HCT116 (cell line): ENCODE data around the gene ASAP2. TPM values are rescaled to one million over a fixed set of nuclear protein-coding genes. Genes with fewer than 3 reads are reported as not detected.
A peak's percentile ranks its signal among the peaks of the same experiment; 100 is the strongest.

ENCODE experiments used
- ATAC-seq: fragments of 200-7000 bp; cut with Tn5 transposase; 2 replicates; pipeline ENCODE4 v1.9.1; 2020; ENCODE audit warnings: mild to moderate bottlenecking, moderate library complexity
- BruUV-seq: library from RNA; stranded (reverse); fragments of 400-500 nt; replicated peaks from 2 replicates; lab custom pipeline; 2021; lab: Mats Ljungman, UMichigan
- CTCF ChIA-PET: fragments of 300-600 bp; sonication (Branson Sonifier 250); formaldehyde crosslinking; loops from one replicate; lab custom pipeline; 2021; ENCODE audit warnings: antibody characterized with exemption; lab: Charles Lee
- POLR2A ChIA-PET: fragments of 300-600, 350-600 bp; sonication (Branson Sonifier 250); formaldehyde crosslinking; loops from one replicate; lab custom pipeline; 2021; ENCODE audit warnings: antibody characterized with exemption; lab: Charles Lee
- RAD21 ChIA-PET, 2 experiments: fragments of 300-600 bp; sonication (Branson Sonifier 250); formaldehyde crosslinking; loops; one replicate each; lab custom pipeline; 2023; ENCODE audit warnings: low total read pairs in 2 of 2; ENCODE audit not compliant: uncharacterized antibody in 2 of 2, unreplicated experiment in 2 of 2, low non-redundant PET in 1 of 2; lab: Charles Lee
- DNase-seq: peaks from one replicate; pipeline ENCODE4 v3.0.0-alpha.2; 2010; ENCODE audit warnings: low read depth, low spot score
- H2AFZ ChIP-seq: fragments of 200-600 bp; shearing (Covaris generic), sonication (generic); 2 replicates; pipeline ENCODE4 v1.6.1; 2017; ENCODE audit warnings: low read depth, mixed run types, mixed read lengths, antibody characterized with exemption, low read length; ENCODE audit not compliant: poor library complexity, severe bottlenecking
- H3K27ac ChIP-seq: 2 replicates; pipeline ENCODE4 v1.5.1; 2012; ENCODE audit warnings: low read depth, low read length
- H3K27me3 ChIP-seq: fragments of 200-600 bp; sonication (generic); 2 replicates; pipeline ENCODE4 v1.6.1; 2016; ENCODE audit warnings: mixed run types, low read length, mixed read lengths; ENCODE audit not compliant: insufficient read depth
- H3K36me3 ChIP-seq, 2 experiments: fragments of 200-500 bp in 1 of 2; fragments of 200-600 bp in 1 of 2; sonication (Bioruptor generic) in 1 of 2; sonication (generic) in 1 of 2; 2 replicates each; pipeline versions ENCODE4 v1.5.1 to v1.6.1; 2014 to 2016; ENCODE audit warnings: low read length in 2 of 2, inconsistent platforms in 1 of 2, mixed read lengths in 1 of 2, mixed run types in 1 of 2; ENCODE audit not compliant: insufficient read depth in 2 of 2, control insufficient read depth in 1 of 2
- H3K4me1 ChIP-seq, 2 experiments: fragments of 200-600 bp in 1 of 2; sonication (generic) in 1 of 2; 2 replicates each; pipeline versions ENCODE4 v1.5.1 to v1.6.1; 2012 to 2017; ENCODE audit warnings: low read length in 2 of 2, inconsistent platforms in 1 of 2, mild to moderate bottlenecking in 1 of 2, mixed read lengths in 1 of 2, mixed run types in 1 of 2, moderate library complexity in 1 of 2; ENCODE audit not compliant: insufficient read depth in 2 of 2, control insufficient read depth in 1 of 2
- H3K4me2 ChIP-seq: fragments of 200-600 bp; sonication (generic); 2 replicates; pipeline ENCODE4 v1.6.1; 2017; ENCODE audit warnings: mixed run types, low read length, mixed read lengths
- H3K4me3 ChIP-seq, 2 experiments: fragments of 200-600 bp in 1 of 2; sonication (generic) in 1 of 2; replicated peaks in 1 of 2; 2 replicates each; pipeline ENCODE4 v1.5.1; 2011 to 2016; ENCODE audit warnings: low read length in 2 of 2, control low read depth in 1 of 2, low read depth in 1 of 2, mild to moderate bottlenecking in 1 of 2, mixed read lengths in 1 of 2, mixed run types in 1 of 2
- H3K79me2 ChIP-seq: fragments of 200-600 bp; sonication (generic); 2 replicates; pipeline ENCODE4 v1.6.1; 2017; ENCODE audit warnings: mild to moderate bottlenecking, mixed run types, low read length, moderate library complexity, mixed read lengths; ENCODE audit not compliant: insufficient read depth
- H3K9ac ChIP-seq: fragments of 200-600 bp; sonication (generic); 2 replicates; pipeline ENCODE4 v1.6.1; 2016; ENCODE audit warnings: low read length, mixed read lengths
- H3K9me2 ChIP-seq: fragments of 200-600 bp; sonication (generic), shearing (Covaris generic); 2 replicates; pipeline ENCODE4 v1.6.1; 2017; ENCODE audit warnings: mixed run types, mild to moderate bottlenecking, moderate library complexity; ENCODE audit not compliant: insufficient read depth
- H3K9me3 ChIP-seq, 2 experiments: fragments of 200-500 bp in 1 of 2; fragments of 200-600 bp in 1 of 2; sonication (Bioruptor generic) in 1 of 2; sonication (generic) in 1 of 2; 2 replicates each; pipeline ENCODE4 v1.6.1; 2014 to 2017; ENCODE audit warnings: low read length in 2 of 2, mixed read lengths in 2 of 2, inconsistent platforms in 1 of 2, low read depth in 1 of 2, mild to moderate bottlenecking in 1 of 2, mixed run types in 1 of 2, moderate library complexity in 1 of 2; ENCODE audit not compliant: control insufficient read depth in 1 of 2, insufficient read depth in 1 of 2
- H4K20me1 ChIP-seq: fragments of 200-600 bp; sonication (generic), shearing (Covaris generic); 2 replicates; pipeline ENCODE4 v1.6.1; 2017; ENCODE audit warnings: mixed run types, mild to moderate bottlenecking, moderate library complexity; ENCODE audit not compliant: insufficient read depth
- CTCF ChIP-seq, 3 experiments: fragments of 200-600 bp in 1 of 3; sonication (generic) in 1 of 3; IDR thresholded peaks in 2 of 3; conservative IDR thresholded peaks in 1 of 3; 2 replicates each; pipeline ENCODE4 v1.5.1; 2012 to 2017; ENCODE audit warnings: low read depth in 2 of 3, low read length in 2 of 3, antibody characterized with exemption in 1 of 3, borderline replicate concordance in 1 of 3, control low read depth in 1 of 3, mild to moderate bottlenecking in 1 of 3, mixed read lengths in 1 of 3, mixed run types in 1 of 3, moderate library complexity in 1 of 3; ENCODE audit not compliant: insufficient read depth in 1 of 3
- EGR1 ChIP-seq: IDR thresholded peaks from 2 replicates; pipeline ENCODE4 v1.6.1; 2012; ENCODE audit warnings: low read depth
- ELF1 ChIP-seq: IDR thresholded peaks from 2 replicates; pipeline ENCODE4 v1.6.1; 2012; ENCODE audit warnings: low read depth, borderline replicate concordance
- EZH2phosphoT487 ChIP-seq: fragments of 200-600 bp; IDR thresholded peaks from 2 replicates; pipeline ENCODE4 v1.6.1; 2018; ENCODE audit warnings: antibody characterized with exemption, borderline replicate concordance
- JUND ChIP-seq: IDR thresholded peaks from 2 replicates; pipeline ENCODE4 v1.6.1; 2012
- RAD21 ChIP-seq: IDR thresholded peaks from 2 replicates; pipeline ENCODE4 v1.6.1; 2012; ENCODE audit warnings: low read depth, mild to moderate bottlenecking
- TCF7L2 ChIP-seq: IDR thresholded peaks from 2 replicates; pipeline ENCODE4 v1.7.0; 2011; ENCODE audit warnings: borderline replicate concordance, inconsistent platforms; ENCODE audit not compliant: insufficient read depth, insufficient read length; ENCODE audit errors: extremely low read depth
- YY1 ChIP-seq: IDR thresholded peaks from 2 replicates; pipeline ENCODE4 v1.6.1; 2011; ENCODE audit warnings: low read length, low read depth, moderate library complexity, mild to moderate bottlenecking; ENCODE audit not compliant: insufficient replicate concordance; ENCODE audit errors: extremely low read depth
- ZFX ChIP-seq: fragments of 450-650 bp; IDR thresholded peaks from 2 replicates; pipeline ENCODE4 v1.6.1; 2017
- ZNF274 ChIP-seq: fragments of 200-500 bp; sonication (Bioruptor generic); IDR thresholded peaks from 2 replicates; pipeline ENCODE4 v1.6.1; 2014; ENCODE audit warnings: mild to moderate bottlenecking, low read depth, low read length, inconsistent platforms
- intact Hi-C: fragments of 100-400 bp; cut with micrococcal nuclease; formaldehyde crosslinking; loops from 2 replicates; pipeline ENCODE4 v1.10.0; 2022
- total RNA-seq: library from RNA; stranded (reverse); gene quantifications from one replicate; pipeline ENCODE4 v1.2.1, GENCODE V29; 2021; ENCODE audit not compliant: unreplicated experiment

The ASAP2 gene
- total RNA-seq, 1 experiment from 2014 or later, result 16.5 TPM

GRCh38 chr2:9249020-9249800 lies 42.6 kb downstream of the ASAP2 start:
- Histone ChIP-seq H3K36me3 (no peaks in the 10 kb centered on the region), H3K79me2 (peaks cover 11% of the 10 kb centered on the region; the same call in 1 of the 2 replicates), H3K4me2 (peak overlapping the region; percentile 31), H3K4me1 (peaks cover 10 to 59% of the 10 kb centered on the region in 2 experiments), H3K27ac (no peak overlapping the region), H3K9me3 (no peaks in the 10 kb centered on the region), H4K20me1 (no peaks in the 10 kb centered on the region), H2AFZ (no peak overlapping the region), H3K4me3 (no peak overlapping the region), H3K27me3 (no peaks in the 10 kb centered on the region), H3K9me2 (no peaks in the 10 kb centered on the region), H3K9ac (no peak overlapping the region)
- ATAC-seq, result no peak
- intact Hi-C loops, result no loop called here
- no TSS peak for BruUV-seq
- POLR2A ChIA-PET, result no interaction called here
- no peak for DNase-seq
- TF ChIP-seq EZH2phosphoT487 (no peak), JUND (no peak; the same call in 1 of the 2 replicates), YY1 (no peak), EGR1 (no peak), CTCF (IDR thresholded peaks at IDR 0.05 in 2 of 3, conservative IDR thresholded peaks at IDR 0.05 in 1 of 3; ENCODE audit: borderline replicate concordance in 1 of 3, insufficient read depth in 1 of 3, low read depth in 2 of 3, low read length in 2 of 3) (no peak), ZNF274 (no peak), ZFX (no peak), RAD21 (no peak), ELF1 (no peak), TCF7L2 (no peak)
- CTCF ChIA-PET, result no interaction called here
- RAD21 ChIA-PET, result no interaction called here
